Eye (tissue), 1 donor: ENCODE results near the gene RGS18.
"Not testable (repeated sequence)": the region's sequence is repeated elsewhere in the genome, so short reads cannot be mapped to it uniquely, and the experiment has no call there.

ENCODE experiments used
- DNase-seq: peaks from one replicate; pipeline ENCODE4 v3.0.0-alpha.2; 2015

RGS18 gene, protein sequence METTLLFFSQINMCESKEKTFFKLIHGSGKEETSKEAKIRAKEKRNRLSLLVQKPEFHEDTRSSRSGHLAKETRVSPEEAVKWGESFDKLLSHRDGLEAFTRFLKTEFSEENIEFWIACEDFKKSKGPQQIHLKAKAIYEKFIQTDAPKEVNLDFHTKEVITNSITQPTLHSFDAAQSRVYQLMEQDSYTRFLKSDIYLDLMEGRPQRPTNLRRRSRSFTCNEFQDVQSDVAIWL

DNA sequence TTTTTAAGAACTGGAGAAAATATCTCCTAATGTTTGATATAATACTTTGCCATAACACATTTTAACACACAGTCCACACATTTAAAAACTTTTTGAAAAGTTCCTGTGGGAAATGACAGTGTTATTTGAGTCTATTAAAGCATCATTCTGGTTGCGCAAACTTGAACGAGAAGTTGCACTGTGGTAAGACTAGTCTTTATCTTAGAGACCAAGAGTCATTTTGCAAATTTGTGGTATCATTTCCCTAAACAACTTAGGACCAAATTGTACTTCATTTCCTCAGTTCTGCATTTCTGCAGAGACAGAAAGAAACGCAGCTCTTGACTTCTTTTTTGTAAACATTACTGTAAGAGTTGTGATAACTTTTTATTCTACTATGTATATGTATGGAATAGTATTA, at the start of gene RGS18:
RGS18 (plus strand) TSS at position 282 of the 400 bp plus-strand sequence. CDS start 176 bp downstream, outside the sequence.
- DNase-seq: no peak

DNA sequence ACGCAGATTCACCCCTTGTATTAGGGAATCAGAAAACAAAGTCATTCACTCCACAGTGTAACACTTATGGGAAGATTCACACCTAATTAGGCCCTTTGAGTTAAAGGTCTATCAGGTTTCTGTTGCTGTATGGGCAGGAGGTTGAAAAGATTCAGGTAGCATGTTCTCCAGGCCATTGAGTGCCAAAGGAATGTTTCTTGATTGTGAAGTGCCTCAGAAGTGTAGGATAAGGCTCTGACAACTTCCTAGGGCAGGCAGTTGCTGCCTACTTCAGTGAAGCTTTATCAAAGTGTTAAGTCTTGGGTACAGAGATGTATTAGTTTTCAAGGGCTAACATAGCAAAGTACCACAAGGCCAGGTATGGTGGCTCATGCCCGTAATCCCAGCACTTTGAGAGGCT, 48.7 kb upstream of the RGS18 start:
- DNase-seq: no peak

DNA sequence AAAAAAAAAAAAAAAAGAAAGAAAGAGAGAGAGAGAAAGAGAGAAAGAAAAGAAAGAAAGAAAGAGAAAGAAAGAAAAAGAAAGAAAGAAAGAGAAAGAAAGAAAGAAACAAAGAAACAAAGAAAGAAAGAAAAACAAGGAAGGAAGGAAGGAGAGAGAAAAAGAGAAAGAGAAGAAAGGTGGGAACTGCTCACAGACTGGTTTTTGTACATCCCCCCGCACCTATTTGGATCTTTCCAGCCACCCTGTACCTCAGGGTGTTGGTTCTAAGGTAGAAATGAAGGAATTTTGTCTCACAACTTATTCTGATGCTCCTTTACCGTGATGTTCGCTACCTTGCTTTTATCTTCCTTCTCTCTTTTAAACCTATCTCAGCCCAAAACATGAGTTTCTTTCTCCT, 43.3 kb upstream of the RGS18 start:
- no peak for DNase-seq

DNA sequence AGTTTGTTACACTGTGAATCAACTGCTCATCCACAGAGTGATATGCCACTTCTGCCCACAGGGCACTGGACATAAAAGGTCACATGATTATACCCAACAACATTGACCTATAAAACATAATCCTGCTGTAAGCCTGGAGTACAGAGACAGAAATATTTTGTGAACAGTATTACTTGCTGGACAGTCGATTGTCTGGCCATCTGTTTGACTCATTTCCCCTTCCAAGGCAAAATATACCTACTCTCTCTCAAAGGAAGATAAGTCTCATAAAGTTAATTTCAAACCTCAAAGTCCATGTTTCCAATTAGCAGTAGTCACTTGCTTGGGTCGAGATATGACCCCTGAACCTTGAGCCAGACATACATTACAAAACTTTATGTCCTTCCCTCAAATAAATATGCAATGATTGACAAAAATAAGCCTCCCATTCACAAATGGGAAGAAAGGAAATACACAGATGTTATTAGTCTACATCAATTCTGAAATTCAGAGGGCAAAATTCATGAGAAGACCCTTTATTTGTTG, 39.3 kb upstream of the RGS18 start:
- DNase-seq: no peak

DNA sequence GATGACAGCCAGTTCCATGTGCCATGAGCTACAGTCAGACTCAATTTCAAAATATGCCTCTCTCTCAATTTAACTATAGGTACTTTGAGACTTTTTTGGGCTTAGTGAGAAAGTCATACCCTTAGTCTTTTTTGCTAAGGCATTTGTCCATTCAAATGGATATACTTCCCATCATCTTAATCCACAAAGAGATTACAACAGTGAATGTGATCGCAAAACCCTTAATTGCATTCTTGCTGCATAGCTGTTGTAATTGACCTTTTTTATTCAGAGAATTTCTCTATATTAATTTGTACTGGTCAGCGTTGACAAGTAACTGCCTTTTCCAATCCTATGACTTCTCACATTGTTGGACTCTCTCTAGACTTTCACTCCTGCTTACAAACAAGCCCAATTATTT, 38.6 kb upstream of the RGS18 start:
- DNase-seq: no peak

DNA sequence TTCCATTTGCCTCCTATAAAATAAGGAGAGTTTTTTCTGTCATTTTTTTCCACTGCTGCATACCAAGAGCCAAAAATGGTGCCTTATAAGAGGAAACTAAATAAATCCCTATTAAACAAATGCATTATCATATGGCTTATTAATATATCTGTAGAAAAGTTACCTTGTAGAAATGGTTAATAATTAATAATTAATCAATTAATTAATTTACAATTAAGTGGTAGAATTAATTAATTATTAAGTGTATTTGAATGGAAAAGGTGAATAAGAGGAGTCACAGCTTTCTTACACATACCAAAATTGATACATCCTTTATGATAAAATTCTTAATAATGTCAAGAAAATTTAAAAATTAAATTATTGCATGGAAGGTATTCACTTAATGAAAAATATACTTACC, 35.6 kb upstream of the RGS18 start:
- no peak for DNase-seq

DNA sequence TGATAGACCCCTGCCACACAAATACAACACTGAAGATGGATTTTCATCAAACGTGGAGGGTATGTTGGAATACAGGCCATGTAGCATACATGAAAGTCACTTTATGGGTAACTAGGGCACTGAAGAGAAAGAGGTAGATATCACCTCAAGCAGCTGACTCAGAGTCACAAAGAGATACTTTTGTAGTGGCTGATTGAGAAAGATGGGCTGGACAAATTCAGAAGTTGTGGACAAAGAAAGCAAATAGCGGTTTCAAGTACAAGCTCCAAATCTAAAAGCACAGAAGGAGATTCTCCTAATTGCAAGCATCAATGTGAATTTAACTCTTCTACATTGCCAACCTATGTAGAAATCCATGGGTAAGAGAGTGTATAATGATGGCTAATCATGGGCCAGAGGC, 35.0 kb upstream of the RGS18 start:
- DNase-seq: no peak

DNA sequence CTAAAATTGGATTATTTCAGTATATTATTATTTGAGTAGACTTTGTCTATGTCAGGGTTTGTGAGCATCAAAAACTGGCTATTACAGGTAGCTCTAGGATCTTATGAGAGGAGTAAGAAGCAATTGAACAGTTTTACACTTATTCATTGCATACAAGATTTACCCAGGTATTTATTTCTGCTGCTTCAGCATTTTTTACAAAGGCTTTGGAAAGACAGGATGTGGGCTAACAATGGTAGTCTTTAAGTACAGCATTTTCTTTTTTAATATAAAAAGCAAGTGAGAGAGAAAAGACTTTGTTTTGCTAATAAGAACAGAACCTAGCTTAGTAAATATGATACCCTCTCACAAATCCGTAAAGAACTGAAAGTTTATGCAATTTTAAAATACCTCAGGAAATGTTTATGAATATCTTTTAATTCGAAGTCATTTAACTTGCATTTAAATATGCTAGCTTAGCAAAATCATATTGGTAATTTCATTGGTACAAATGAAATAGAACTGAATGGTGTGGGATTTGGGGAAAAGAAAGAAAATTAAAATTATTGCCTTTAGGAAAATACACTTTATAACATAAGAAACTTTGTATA, 32.1 kb upstream of the RGS18 start:
- no peak for DNase-seq

DNA sequence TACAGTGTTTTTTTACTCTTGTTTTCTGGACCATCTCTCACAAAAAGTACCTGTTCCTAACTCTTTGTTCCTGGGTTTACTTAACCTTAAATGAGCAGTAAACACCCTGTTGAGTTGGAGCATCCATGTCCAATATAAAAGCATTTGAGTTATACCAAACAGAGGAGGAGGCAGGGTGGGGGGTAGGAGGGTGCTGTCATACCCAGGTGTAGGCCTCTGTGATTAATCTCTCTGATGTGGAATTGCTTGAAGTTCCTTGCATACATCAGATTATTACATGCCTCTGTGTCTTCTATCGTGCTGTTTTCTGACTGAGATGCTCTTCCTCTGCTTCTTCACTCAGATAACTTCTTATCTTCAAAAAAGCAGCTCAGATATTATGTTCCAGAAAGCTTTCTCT, 28.1 kb upstream of the RGS18 start:
- no peak for DNase-seq

DNA sequence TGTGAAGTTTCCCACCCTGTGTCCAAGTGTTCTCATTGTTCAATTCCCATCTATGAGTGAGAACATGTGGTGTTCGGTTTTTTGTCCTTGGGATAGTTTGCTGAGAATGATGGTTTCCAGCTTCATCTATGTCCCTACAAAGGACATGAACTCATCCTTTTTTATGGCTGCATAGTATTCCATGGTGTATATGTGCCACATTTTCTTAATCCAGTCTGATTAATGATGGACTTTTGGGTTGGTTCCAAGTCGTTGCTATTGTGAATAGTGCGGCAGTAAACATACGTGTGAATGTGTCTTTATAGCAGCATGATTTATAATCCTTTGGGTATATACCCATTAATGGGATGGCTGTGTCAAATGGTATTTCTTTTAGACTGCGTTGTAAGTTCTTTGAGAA, 27.4 kb upstream of the RGS18 start:
- not testable (repeated sequence) for DNase-seq

DNA sequence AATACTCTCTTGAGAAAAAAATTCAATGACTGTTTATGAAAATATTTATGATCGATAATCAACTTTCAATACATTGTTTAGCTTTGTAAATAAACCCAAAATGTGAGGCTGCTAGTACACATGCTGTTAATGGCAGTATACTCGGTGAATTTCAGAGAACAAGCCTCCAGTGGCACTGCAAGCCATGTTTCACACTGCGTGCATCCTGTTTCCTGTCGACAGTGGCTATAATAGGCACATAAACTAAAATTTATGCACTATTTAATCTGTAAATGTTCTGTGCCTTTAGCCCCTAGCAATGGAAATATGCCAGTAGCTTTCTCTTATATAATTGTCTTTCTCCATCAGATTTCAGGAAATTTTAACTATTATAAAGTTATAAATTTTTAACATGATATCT, 26.3 kb upstream of the RGS18 start:
- DNase-seq: no peak

DNA sequence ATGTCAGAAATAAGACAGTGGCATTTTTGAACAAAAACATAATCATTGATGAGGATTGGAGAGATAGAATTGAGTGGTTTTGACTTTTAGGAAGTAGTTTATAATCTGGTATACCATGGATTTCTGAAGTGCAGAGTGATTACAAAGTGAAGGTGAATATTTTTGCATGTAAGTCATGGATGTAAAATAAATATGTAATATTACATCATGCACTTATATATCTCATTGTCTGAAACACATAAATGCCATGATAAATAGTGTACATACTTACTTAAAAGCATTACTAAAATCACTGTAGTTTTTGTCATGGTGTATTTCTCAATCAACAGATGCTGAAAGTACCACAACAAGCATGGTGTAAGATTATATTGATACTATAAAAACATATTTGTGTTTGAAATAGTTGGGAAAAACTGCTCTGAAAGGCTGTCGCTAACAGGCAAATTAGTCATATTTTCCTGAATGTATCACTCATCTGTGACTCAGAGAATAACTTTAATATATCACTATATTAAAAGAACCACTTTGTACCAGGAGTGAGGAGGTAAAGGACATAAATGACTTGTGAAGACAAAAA, 24.8 kb upstream of the RGS18 start:
- DNase-seq: no peak

DNA sequence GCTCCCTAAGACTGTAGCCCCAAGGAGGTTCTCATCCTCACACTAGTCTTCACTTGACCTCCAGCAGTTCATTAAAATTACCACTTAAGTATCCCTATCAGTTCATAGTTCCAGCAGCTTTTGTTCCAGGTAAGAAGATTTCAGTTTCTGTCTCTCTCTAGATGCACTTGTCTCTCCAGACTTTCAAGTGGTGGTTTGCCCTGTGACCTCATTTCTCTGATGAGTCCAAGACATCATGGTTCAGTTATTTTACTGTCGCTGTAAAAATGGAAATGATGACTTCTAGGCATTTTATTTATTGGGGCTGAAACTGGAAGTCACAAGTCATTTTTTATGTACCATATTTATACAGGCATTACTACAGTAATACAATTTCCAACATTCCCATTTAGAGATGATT, 17.9 kb upstream of the RGS18 start:
- DNase-seq: no peak

DNA sequence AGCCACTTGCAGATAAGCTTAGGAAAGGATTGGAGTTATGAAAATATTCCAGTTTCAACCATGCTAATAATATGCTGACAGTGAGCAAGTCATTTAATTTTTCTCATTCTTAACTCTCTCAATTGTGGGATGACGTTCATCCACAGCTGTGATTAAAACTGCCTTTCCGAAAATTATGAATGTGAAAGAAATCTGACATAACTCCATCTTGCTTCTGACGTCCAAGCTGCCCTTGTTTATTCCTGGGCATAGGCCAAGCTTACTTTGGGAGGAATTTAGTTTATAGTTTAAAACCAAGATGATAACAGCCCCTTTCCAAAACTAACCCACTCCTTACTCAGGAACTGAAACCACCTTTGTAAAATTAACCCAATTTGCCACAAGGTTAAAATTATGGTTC, 11.0 kb upstream of the RGS18 start:
- DNase-seq: no peak

DNA sequence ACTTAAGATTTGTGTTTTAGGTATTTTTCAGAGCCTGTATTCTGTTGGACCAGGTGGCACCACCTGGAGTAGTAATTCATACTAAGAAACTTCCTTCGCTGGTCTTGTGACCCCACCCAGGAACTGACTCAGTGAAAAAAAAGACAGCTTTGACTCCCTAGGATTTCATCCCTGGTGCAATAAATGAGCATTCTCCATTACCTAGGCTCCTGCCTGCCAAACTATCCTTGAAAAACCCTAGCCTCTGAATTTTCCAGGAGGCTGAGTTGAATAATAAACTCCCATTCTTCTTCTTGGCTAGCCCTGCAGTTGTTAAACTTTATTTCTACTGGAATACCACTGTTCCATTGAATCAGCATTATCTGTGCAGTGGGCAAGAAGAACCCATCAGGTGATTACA, 10.6 kb upstream of the RGS18 start:
- DNase-seq: no peak

DNA sequence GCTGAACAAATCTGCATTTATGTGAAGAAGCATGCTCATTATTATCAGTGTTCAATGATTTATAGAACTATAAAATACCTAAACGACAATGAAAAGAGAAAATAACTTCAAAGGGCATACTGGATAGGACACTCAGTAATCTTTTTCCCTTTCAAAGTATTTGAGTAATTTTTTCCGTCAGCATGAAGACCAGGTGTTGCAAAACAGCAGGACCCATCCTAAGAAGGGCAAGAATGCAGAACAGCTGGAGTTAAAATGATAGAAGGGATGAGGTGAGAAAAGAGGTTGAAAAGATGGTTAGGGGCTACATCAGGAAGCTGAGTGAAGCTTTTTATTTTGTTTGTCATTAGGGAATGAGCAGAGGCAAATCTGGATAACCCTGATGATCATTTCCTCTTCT, 7.1 kb upstream of the RGS18 start:
- no peak for DNase-seq

DNA sequence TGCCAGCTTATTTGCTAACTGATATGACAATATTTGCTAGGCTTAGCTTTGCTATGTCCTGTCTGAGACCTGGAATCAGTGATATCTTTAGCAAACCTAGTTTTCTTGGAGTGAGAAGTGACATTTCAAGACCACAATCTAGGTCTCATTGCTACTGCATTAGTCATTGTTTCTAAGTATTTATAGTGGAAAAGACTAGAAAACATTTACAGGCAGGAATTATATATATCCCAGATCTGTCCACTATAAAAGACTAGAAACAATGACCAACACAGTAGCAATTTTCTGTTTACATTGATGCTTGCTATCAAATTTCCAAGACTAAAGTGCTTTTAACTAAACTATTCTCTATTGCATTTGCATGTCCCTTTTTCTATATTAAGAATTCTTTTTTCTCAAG, 5.0 kb upstream of the RGS18 start:
- DNase-seq: no peak

DNA sequence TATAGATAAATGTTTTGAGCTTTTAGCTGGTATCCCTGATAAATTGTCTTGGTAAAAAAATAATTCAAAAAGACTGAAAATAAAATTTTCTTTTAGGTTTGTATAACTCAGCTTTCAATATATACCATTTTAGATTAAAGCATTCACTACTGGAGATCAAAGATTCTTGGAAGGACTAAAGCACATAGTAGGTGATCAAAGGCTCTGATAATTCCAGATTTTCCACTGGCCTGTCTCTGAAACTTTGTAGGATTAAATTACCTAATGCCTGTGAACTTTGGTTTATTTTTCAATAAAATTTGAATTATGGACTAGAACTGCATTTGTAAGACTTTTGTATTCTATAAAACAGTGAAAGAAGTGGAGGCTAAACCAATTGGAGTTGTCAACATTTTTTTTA, 1.2 kb upstream of the RGS18 start:
- DNase-seq: no peak

DNA sequence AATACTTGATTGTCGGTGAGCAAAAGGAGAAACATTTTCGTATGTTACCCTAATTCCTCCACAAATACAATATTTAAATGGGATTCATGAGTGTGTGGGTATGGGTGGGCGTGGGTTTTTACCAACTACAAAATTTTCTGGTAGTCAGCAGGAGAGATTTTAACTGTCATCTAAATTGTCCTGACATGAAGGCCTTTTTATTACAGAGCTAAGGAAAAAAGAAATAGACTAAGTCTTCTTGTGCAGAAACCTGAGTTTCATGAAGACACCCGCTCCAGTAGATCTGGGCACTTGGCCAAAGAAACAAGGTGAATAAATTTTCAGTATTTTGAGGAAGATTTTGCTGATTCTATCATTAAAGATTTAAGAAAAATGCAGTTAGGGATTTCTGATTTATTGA, 752 bp downstream of the RGS18 start:
- DNase-seq: no peak

DNA sequence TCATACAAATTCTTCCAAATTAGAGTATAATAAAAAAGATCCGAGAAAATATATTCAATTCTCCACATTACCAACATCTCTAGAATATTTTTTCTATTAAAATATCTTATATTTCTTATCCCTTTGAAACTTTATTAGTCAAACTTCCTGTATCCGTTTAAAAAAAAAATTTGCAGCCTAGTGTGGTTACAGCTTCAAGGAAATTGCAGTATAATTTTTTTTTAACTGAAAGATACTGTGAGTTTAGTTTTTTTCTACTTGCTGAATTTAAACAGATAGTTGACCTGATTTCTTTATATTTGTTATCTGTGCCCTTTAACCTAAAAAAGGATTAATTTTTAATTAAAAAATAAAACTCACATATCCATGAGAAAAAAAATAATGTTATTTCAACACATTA, 1.5 kb downstream of the RGS18 start:
- no peak for DNase-seq

DNA sequence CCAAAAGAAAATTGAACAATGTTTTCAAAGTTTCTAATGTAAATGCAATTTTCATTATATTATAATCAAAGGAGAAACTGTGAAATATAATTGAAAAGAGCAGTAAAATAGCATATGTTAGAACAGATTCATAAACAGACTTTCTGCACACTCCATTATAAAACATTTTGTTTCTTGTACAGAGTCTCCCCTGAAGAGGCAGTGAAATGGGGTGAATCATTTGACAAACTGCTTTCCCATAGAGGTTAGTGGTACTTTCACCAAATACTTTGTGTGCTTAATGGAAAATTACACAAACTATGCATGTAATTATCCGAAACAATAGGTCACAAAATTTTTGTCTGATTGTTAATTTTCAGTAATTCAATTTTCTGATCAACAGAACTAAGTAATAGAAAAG, 1.9 kb downstream of the RGS18 start:
- DNase-seq: no peak

DNA sequence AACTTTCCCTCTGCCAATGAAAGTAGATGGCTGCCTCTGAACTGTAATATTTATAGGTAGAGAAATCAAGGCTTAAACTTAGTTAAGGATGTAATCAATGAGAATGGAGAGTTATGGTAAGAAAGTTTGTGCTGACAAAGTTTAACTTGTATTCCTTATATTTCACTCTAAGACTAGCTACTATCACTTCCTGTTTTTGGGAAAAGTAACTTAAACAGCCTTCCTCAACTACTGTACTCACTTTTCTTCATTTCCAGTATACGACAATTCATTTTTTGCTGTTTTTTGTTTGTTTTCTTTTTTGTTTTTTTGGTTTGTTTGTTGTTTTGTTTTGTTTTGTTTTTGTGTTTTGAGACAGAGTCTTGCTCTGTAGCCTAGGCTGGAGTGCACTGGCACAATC, 3.7 kb downstream of the RGS18 start:
- no peak for DNase-seq

DNA sequence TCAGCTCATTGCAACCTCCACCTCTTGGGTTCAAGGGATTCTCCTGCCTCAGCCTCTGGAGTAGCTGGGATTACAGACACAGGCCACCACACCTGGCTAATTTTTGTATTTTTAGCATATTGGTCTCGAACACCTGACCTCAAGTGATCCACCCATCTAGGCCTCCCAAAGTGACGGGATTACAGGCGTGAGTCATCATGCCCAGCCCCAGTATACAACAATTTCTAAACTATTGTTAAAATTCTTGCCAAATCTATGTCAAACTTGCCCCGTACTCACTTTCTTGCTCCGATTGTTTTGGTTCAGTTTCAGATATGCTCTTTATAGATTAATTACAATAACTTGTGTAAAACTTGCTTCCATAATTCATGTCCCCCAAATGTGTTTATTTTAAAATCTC, 4.1 kb downstream of the RGS18 start:
- DNase-seq: no peak

DNA sequence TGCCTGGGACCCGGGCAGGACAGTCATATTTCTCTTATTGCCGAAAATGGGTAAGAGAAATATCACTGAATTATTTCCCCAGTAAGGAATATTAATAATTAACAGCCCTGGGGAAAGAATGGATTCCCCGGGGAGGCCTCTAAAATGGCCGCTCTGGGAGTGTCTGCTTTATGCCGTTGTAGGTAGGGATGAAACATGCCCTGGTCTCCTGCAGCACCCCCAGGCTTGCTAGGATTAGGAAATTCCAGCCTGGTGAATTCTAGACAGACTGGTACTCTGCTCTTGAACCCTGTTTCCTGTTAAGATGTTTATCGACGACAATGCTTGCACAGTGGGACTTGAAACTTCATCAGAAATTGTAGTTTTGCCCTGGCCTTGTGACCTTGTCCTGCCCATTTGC, 6.7 kb downstream of the RGS18 start:
- not testable (repeated sequence) for DNase-seq

DNA sequence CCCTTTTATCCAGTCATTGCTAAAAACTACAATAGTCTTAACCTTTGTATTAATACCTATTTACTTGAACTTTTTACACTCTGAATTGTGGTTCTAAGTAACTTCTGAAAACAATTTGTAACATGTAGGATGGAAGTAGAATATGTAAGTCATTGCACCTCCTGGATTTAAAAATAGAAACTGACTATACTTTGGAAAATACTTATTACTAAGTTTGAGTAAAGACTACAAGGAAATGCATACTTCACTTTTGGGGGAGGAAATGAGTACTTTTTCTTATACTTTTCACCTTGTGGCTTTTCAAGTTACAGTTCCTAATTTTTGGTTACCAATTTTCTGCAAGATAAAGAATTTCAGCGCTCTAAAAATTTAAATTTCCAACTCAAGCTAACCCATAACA, 8.7 kb downstream of the RGS18 start:
- DNase-seq: no peak
